ENCODE measurements around the gene SAG.

DNA sequence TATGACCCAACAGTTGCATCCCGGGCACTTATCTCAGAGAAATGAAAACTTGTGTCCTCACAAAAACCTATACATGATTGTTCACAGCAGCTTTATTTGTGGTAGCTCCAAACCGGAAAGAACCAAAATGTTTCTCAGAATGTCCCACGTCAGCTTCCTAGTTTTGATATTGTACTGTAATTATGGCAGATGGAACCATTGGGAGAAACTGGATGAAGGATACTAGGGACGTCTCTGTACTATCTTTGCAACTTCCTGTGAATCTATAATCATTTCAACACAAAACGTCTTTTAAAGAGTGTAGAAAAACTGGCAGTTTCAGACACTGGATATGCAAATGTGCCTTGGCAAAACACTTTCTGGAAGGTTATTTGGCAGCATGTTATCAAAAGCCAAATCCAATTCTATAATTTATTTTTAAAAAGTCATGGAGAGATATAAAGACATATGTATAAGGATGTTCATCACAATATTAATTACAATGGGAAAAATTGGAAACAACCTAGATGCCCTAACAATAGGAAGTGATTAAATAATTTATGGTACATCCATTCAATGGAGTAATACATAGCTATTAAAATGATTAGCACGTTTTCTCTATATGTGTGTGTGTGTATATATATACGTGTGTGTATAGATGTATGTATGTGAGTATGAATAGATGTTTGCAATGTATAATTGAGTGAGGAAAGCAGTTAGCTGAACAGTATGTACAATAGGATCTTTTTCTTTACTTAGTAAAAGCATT, 9.8 kb downstream of the SAG start:
- TF ChIP-seq, protein P1, sequence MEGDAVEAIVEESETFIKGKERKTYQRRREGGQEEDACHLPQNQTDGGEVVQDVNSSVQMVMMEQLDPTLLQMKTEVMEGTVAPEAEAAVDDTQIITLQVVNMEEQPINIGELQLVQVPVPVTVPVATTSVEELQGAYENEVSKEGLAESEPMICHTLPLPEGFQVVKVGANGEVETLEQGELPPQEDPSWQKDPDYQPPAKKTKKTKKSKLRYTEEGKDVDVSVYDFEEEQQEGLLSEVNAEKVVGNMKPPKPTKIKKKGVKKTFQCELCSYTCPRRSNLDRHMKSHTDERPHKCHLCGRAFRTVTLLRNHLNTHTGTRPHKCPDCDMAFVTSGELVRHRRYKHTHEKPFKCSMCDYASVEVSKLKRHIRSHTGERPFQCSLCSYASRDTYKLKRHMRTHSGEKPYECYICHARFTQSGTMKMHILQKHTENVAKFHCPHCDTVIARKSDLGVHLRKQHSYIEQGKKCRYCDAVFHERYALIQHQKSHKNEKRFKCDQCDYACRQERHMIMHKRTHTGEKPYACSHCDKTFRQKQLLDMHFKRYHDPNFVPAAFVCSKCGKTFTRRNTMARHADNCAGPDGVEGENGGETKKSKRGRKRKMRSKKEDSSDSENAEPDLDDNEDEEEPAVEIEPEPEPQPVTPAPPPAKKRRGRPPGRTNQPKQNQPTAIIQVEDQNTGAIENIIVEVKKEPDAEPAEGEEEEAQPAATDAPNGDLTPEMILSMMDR (IDR thresholded peaks at IDR 0.05), result no peak
- TF ChIP-seq POLR2A (IDR thresholded peaks at IDR 0.05), result no peak

Measured in testis (tissue), 2 donors.